Testis (tissue), 3 donors: ENCODE measurements around the gene RAP1GDS1. TPM values are rescaled to one million over a fixed set of nuclear protein-coding genes. Genes with fewer than 3 reads are reported as not detected.

Source experiments
- DNase-seq: peaks from one replicate; pipeline ENCODE4 v3.0.0-alpha.2; 2019
- H3K27ac ChIP-seq, 2 donors: fragments of 200-600 bp; sonication (generic); one replicate each; pipeline ENCODE4 v1.5.1; 2019
- H3K27me3 ChIP-seq: fragments of 200-600 bp; sonication (generic); one replicate; pipeline ENCODE4 v1.5.1; 2019
- H3K36me3 ChIP-seq: fragments of 200-600 bp; sonication (generic); one replicate; pipeline ENCODE4 v1.5.1; 2017; ENCODE audit warnings: low read depth; ENCODE audit errors: missing control alignments
- H3K4me1 ChIP-seq: fragments of 200-600 bp; sonication (generic); one replicate; pipeline ENCODE4 v1.5.1; 2019
- H3K4me3 ChIP-seq, 2 donors: fragments of 200-600 bp; sonication (generic); one replicate each; pipeline ENCODE4 v1.5.1; 2017 to 2019
- H3K9me3 ChIP-seq: fragments of 200-600 bp; sonication (generic); one replicate; pipeline ENCODE4 v1.5.1; 2017
- POLR2A ChIP-seq: fragments of 450-650 bp; IDR thresholded peaks from one replicate; pipeline ENCODE4 v1.6.1; 2017; ENCODE audit warnings: antibody characterized with exemption, mild to moderate bottlenecking, moderate library complexity
- WGBS, 2 donors: methylation state at CpG; one replicate each; pipeline ENCODE4 v1.1.5; 2018; 5-methylcytosine and 5-hydroxymethylcytosine counted together
- intact Hi-C: fragments of 100-400 bp; cut with DNase I; formaldehyde crosslinking; loops from one replicate; pipeline ENCODE4 v1.15.1; 2023; ENCODE audit warnings: low total_unique reads
- polyA plus RNA-seq: library from polyadenylated mRNA; stranded (reverse); fragments of 350-450 nt; fragmentation: Illumina TruSeq; extraction: RNeasy Lipid Tissue Mini Kit (QIAGEN cat#74804); gene quantifications from one replicate; pipeline ENCODE4 v1.2.3, GENCODE V29; 2014; ENCODE audit warnings: low read depth, low replicate concordance; ENCODE audit not compliant: insufficient read depth
- total RNA-seq, 2 donors: library from RNA; depleted of rRNA; stranded (reverse); fragments of >200 nt; gene quantifications; one replicate each; pipeline ENCODE4 v1.2.3, GENCODE V29; 2016
- TF ChIP-seq, protein P1 (sequence below), 3 experiments: fragments of 450-650 bp in 2 of 3; fragments of 200-600 bp in 1 of 3; sonication (generic) in 1 of 3; IDR thresholded peaks; one replicate each; pipeline ENCODE4 v1.5.1; 2016 to 2019; ENCODE audit warnings: antibody characterized with exemption in 3 of 3, mild to moderate bottlenecking in 2 of 3, moderate library complexity in 1 of 3

Gene RAP1GDS1
- total and polyA plus RNA-seq, 3 donors from 2014 or later: 34.2 to 38.0 (median 37.2) TPM

DNA sequence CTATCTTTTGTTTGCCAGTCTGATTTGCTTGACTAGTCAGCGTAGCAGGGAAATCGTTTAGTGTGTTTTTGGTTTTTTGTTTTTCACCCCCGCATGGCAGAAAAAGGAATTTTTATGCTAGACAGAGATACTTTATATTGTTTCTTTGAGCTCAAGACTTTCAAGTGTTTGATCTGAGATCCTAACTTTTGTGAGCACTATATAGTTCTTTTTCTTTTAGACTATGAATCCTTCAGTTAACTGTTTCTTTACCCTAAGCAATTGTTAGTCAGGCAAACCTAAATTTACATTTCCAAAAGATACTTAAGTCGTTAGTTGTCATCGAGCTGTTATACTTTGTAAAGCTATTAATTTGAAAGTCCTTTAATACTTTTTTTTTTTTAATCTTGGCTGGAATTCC lies 73.3 kb downstream of the RAP1GDS1 start:
- Histone ChIP-seq H3K9me3 (no peaks in the 10 kb centered on the region), H3K4me3 (no peak overlapping the region), H3K36me3 (no peaks in the 10 kb centered on the region), H3K27me3 (no peaks in the 10 kb centered on the region), H3K4me1 (no peaks in the 10 kb centered on the region), H3K27ac (no peak overlapping the region)
- DNase-seq: no peak
- intact Hi-C loops: no loop called here
- 86 to 87% methylated on average over 5 of the region's 5 CpGs for WGBS, 2 donors
- TF ChIP-seq POLR2A: no peak
- TF ChIP-seq, protein P1, sequence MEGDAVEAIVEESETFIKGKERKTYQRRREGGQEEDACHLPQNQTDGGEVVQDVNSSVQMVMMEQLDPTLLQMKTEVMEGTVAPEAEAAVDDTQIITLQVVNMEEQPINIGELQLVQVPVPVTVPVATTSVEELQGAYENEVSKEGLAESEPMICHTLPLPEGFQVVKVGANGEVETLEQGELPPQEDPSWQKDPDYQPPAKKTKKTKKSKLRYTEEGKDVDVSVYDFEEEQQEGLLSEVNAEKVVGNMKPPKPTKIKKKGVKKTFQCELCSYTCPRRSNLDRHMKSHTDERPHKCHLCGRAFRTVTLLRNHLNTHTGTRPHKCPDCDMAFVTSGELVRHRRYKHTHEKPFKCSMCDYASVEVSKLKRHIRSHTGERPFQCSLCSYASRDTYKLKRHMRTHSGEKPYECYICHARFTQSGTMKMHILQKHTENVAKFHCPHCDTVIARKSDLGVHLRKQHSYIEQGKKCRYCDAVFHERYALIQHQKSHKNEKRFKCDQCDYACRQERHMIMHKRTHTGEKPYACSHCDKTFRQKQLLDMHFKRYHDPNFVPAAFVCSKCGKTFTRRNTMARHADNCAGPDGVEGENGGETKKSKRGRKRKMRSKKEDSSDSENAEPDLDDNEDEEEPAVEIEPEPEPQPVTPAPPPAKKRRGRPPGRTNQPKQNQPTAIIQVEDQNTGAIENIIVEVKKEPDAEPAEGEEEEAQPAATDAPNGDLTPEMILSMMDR (IDR thresholded peaks at IDR 0.05): no peak

DNA sequence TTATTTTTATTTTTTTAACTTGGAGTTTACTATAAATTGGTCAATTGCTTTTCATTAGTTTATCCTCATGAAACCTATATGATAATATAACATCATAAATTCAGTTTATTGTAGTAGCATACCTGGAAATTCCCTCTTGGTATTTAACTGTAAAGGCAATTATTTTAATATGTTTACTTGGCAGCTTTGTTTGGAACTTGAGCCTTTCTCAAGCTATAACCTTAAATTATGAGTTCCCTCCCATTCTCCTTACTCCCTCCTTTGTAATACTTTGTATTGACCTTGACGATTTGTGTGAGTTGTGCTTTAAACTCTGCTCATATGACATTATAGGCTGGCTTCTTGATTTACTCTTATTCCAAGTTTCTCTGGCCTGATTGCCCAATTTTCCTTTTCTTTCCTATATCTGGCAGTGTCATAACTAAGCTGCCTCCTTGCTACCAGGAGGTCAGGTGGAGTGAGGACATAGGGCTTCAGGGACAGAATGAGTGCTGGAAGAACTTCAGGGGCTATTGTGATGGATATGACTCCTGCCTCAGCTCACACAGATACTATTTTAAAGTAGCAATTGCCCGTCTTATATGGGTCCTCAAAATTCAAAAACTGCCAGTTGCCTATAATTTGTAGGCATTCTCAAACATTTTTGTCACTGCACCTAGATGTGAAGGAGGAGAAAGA lies 77.7 kb downstream of the RAP1GDS1 start:
- 65 to 79% methylated on average over 2 of the region's 2 CpGs for WGBS, 2 donors
- H3K27me3 ChIP-seq: no peaks in the 10 kb centered on the region
- no peaks in the 10 kb centered on the region for H3K36me3 ChIP-seq
- no peaks in the 10 kb centered on the region for H3K4me1 ChIP-seq
- H3K9me3 ChIP-seq: no peaks in the 10 kb centered on the region
- no peak overlapping the region for H3K27ac ChIP-seq
- intact Hi-C loops: no loop called here
- H3K4me3 ChIP-seq: no peak overlapping the region
- TF ChIP-seq, protein P1 (IDR thresholded peaks at IDR 0.05): no peak
- TF ChIP-seq POLR2A: no peak
- no peak for DNase-seq

DNA sequence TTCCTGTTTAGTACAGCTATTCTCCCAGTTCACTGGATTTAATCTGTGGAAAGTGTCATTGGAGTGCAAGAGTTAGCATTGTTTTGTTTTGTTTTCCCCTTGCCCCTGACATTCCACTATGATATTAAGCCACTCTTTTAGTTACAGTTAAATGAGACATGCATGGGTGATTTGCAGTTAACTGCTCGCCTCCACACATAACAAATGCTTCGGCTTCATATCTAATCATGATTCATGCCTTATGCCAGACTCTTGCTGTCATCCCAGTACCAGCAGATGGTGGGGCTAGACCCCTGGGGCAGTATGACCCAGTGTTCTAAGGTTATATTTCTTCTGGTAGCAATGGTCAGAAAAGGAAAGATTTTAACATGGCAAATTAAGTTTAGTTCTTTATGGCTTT lies 80.1 kb downstream of the RAP1GDS1 start:
- H3K4me3 ChIP-seq: no peak overlapping the region
- TF ChIP-seq, protein P1 (IDR thresholded peaks at IDR 0.05): no peak
- no peak for TF ChIP-seq POLR2A
- H3K36me3 ChIP-seq: no peaks in the 10 kb centered on the region
- H3K4me1 ChIP-seq: no peaks in the 10 kb centered on the region
- no peaks in the 10 kb centered on the region for H3K27me3 ChIP-seq
- no peaks in the 10 kb centered on the region for H3K9me3 ChIP-seq
- no peak for DNase-seq
- WGBS, 2 donors: 55 to 62% methylated on average over 2 of the region's 2 CpGs
- no peak overlapping the region for H3K27ac ChIP-seq
- intact Hi-C loops: no loop called here

DNA sequence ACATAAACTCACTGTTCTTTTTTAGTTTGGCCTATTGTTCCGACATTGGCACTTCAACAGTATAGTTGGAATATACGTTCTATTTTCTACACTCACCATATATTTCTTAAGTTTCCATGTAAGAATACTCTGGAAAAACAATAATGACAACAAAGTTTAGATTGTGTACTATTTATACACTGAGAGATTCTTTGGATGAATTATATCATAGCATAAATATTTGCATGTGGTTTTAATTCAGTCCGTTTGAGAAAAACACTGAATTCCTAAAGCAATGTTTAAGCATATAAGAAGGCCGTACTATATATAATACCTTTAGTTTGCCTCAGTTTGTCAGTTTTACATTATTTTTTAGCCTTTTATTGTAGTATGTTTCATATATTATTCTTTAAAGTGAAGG lies 82.4 kb downstream of the RAP1GDS1 start:
- 89 to 92% methylated on average over 4 of the region's 4 CpGs for WGBS, 2 donors
- H3K9me3 ChIP-seq: no peaks in the 10 kb centered on the region
- no peaks in the 10 kb centered on the region for H3K27me3 ChIP-seq
- no peaks in the 10 kb centered on the region for H3K4me1 ChIP-seq
- no peaks in the 10 kb centered on the region for H3K36me3 ChIP-seq
- DNase-seq: no peak
- no peak for TF ChIP-seq POLR2A
- TF ChIP-seq, protein P1 (IDR thresholded peaks at IDR 0.05): no peak
- no peak overlapping the region for H3K4me3 ChIP-seq
- intact Hi-C loops: no loop called here
- H3K27ac ChIP-seq: no peak overlapping the region

DNA sequence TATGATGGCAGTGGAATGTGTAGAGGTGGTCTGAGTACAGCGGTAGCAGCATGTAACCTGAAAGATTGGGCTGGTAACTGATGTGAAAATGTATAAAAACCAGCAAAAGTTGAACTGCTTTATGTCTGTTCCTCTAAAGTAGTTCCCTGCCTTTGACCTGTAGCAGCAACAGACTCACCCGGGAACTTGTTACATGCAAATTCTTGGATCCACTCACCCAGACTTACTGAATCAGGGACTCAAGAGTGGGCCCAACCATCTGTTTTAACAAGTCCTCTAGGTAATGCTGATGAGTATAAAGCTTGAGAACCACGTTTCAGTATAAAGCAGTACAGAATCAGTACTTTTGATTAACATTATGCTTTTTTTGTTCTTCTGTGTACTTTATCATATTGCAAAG lies 84.7 kb downstream of the RAP1GDS1 start:
- Histone ChIP-seq H3K27me3 (no peaks in the 10 kb centered on the region), H3K4me3 (no peak overlapping the region), H3K9me3 (no peaks in the 10 kb centered on the region), H3K27ac (no peak overlapping the region), H3K36me3 (no peaks in the 10 kb centered on the region), H3K4me1 (no peaks in the 10 kb centered on the region)
- DNase-seq: no peak
- 63 to 68% methylated on average over 3 of the region's 3 CpGs for WGBS, 2 donors
- intact Hi-C loops: no loop called here
- TF ChIP-seq, protein P1 (IDR thresholded peaks at IDR 0.05): no peak
